ENCODE results near the gene TTC36. TPM values are rescaled to one million over a fixed set of nuclear protein-coding genes. Genes with fewer than 3 reads are reported as not detected.

Gene TTC36
- total RNA-seq, 4 donors from 2014 or later = 0.50 to 3.7 (median 1.4) TPM

DNA sequence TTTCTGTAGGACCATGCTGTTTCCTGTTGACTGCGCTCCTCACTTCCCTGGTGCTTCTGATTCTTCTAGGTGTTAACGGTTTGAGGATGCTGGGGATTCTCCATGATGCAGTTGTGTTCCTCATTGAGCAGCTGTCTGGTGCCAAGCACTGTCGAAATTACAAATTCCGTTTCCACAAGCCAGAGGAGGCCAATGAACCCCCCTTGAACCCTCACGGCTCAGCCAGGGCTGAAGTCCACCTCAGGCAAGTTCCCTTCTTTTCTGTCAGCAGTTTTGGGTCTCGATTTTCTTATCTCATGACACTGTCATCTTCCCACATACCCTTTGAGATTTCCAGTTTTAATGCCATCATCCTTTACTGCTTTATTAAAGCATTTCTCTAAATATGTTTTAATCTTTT, 7.7 kb upstream of the TTC36 start:
- no peaks in the 10 kb centered on the region for H3K27me3 ChIP-seq

DNA sequence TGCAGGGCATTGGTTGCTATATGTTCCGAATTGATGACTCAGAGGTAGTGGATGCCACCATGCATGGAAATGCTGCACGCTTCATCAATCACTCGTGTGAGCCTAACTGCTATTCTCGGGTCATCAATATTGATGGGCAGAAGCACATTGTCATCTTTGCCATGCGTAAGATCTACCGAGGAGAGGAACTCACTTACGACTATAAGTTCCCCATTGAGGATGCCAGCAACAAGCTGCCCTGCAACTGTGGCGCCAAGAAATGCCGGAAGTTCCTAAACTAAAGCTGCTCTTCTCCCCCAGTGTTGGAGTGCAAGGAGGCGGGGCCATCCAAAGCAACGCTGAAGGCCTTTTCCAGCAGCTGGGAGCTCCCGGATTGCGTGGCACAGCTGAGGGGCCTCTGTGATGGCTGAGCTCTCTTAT, 5.4 kb upstream of the TTC36 start:
- Histone ChIP-seq H3K4me1 (peaks cover 0 to 11% (median 8%) of the 10 kb centered on the region in 4 donors), H3K27me3 (no peaks in the 10 kb centered on the region), H3K27ac (replicated peaks in 1 of 4) (no peak overlapping the region), H3K4me3 (no peak overlapping the region), H3K36me3 (peaks cover 31 to 85% (median 75%) of the 10 kb centered on the region in 4 donors), H3K9me3 (no peaks in the 10 kb centered on the region)
- TF ChIP-seq POLR2AphosphoS5 (IDR thresholded peaks at IDR 0.05) (no peak), POLR2A (IDR thresholded peaks at IDR 0.05; ENCODE audit: low read depth) (no peak), EP300 (IDR thresholded peaks at IDR 0.05) (no peak)
- TF ChIP-seq, protein P1, sequence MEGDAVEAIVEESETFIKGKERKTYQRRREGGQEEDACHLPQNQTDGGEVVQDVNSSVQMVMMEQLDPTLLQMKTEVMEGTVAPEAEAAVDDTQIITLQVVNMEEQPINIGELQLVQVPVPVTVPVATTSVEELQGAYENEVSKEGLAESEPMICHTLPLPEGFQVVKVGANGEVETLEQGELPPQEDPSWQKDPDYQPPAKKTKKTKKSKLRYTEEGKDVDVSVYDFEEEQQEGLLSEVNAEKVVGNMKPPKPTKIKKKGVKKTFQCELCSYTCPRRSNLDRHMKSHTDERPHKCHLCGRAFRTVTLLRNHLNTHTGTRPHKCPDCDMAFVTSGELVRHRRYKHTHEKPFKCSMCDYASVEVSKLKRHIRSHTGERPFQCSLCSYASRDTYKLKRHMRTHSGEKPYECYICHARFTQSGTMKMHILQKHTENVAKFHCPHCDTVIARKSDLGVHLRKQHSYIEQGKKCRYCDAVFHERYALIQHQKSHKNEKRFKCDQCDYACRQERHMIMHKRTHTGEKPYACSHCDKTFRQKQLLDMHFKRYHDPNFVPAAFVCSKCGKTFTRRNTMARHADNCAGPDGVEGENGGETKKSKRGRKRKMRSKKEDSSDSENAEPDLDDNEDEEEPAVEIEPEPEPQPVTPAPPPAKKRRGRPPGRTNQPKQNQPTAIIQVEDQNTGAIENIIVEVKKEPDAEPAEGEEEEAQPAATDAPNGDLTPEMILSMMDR (IDR thresholded peaks at IDR 0.05) = no peak
- WGBS = 79% methylated on average over 10 of the region's 13 CpGs
- DNase-seq (ENCODE audit: extremely low spot score) = no peak
- intact Hi-C loops (cut with DNase I) = no loop called here

More for the DNA sequence above, 7.7 kb upstream of the TTC36 start:
- intact Hi-C loops (cut with DNase I) = no loop called here
- H3K4me3 ChIP-seq = no peak overlapping the region
- no peak overlapping the region for H3K27ac ChIP-seq (replicated peaks in 1 of 4)
- no peak for DNase-seq (ENCODE audit: extremely low spot score)
- no peak for TF ChIP-seq POLR2AphosphoS5 (IDR thresholded peaks at IDR 0.05)
- TF ChIP-seq, protein P1 (IDR thresholded peaks at IDR 0.05) = no peak
- TF ChIP-seq EP300 (IDR thresholded peaks at IDR 0.05) = no peak
- no peak for TF ChIP-seq POLR2A (IDR thresholded peaks at IDR 0.05; ENCODE audit: low read depth)
- peaks cover 52 to 100% (median 93%) of the 10 kb centered on the region in 4 donors for H3K36me3 ChIP-seq
- no peaks in the 10 kb centered on the region for H3K9me3 ChIP-seq
- WGBS = 80% methylated on average over 6 of the region's 6 CpGs
- peaks cover 0 to 9% (median 7%) of the 10 kb centered on the region in 4 donors for H3K4me1 ChIP-seq

DNA sequence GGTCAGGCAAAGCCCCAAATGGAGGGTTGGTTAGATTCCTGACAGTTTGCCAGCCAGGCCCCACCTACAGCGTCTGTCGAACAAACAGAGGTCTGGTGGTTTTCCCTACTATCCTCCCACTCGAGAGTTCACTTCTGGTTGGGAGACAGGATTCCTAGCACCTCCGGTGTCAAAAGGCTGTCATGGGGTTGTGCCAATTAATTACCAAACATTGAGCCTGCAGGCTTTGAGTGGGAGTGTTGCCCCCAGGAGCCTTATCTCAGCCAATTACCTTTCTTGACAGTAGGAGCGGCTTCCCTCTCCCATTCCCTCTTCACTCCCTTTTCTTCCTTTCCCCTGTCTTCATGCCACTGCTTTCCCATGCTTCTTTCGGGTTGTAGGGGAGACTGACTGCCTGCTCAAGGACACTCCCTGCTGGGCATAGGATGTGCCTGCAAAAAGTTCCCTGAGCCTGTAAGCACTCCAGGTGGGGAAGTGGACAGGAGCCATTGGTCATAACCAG, 4.7 kb upstream of the TTC36 start:
- WGBS = 47% methylated on average over 6 of the region's 6 CpGs
- Histone ChIP-seq H3K27me3 (no peaks in the 10 kb centered on the region), H3K27ac (replicated peaks in 1 of 4) (peak overlapping the region in 2 of 4 donors; percentile 10 to 26), H3K9me3 (no peaks in the 10 kb centered on the region), H3K36me3 (peaks cover 31 to 78% (median 68%) of the 10 kb centered on the region in 4 donors), H3K4me3 (no peak overlapping the region), H3K4me1 (peaks cover 0 to 14% (median 8%) of the 10 kb centered on the region in 4 donors)
- TF ChIP-seq POLR2AphosphoS5 (IDR thresholded peaks at IDR 0.05) (no peak), EP300 (IDR thresholded peaks at IDR 0.05) (no peak), POLR2A (IDR thresholded peaks at IDR 0.05; ENCODE audit: low read depth) (no peak)
- TF ChIP-seq, protein P1 (IDR thresholded peaks at IDR 0.05) = peak in 1 of 3 experiments; percentile 42
- DNase-seq (ENCODE audit: extremely low spot score) = no peak
- intact Hi-C loops (cut with DNase I) = no loop called here

DNA sequence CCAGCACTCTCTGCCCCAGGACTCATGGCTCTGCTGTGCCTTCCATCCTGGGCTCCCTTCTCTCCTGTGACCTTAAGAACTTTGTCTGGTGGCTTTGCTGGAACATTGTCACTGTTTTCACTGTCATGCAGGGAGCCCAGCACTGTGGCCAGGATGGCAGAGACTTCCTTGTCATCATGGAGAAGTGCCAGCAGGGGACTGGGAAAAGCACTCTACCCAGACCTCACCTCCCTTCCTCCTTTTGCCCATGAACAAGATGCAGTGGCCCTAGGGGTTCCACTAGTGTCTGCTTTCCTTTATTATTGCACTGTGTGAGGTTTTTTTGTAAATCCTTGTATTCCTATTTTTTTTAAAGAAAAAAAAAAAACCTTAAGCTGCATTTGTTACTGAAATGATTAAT, 2.9 kb upstream of the TTC36 start:
- no peak overlapping the region for H3K4me3 ChIP-seq
- no peaks in the 10 kb centered on the region for H3K9me3 ChIP-seq
- no peak for DNase-seq (ENCODE audit: extremely low spot score)
- peaks cover 31 to 60% (median 56%) of the 10 kb centered on the region in 4 donors for H3K36me3 ChIP-seq
- TF ChIP-seq POLR2A (IDR thresholded peaks at IDR 0.05; ENCODE audit: low read depth) (no peak), POLR2AphosphoS5 (IDR thresholded peaks at IDR 0.05) (no peak), EP300 (IDR thresholded peaks at IDR 0.05) (no peak)
- TF ChIP-seq, protein P1 (IDR thresholded peaks at IDR 0.05) = no peak
- peaks cover 0 to 24% (median 17%) of the 10 kb centered on the region in 4 donors for H3K4me1 ChIP-seq
- intact Hi-C loops (cut with DNase I) = no loop called here
- H3K27ac ChIP-seq (replicated peaks in 1 of 4) = no peak overlapping the region
- no peaks in the 10 kb centered on the region for H3K27me3 ChIP-seq

Data from esophagus muscularis mucosa (tissue), 4 donors.